HG02943 (cell line): ENCODE measurements around the gene SLC25A39.

Experiments
- ATAC-seq: cut with Tn5 transposase; IDR thresholded peaks from one replicate; pipeline ENCODE4 v1.9.1; 2021; ENCODE audit warnings: mild to moderate bottlenecking, low read depth, moderate library complexity; ENCODE audit not compliant: unreplicated experiment

The SLC25A39 gene

DNA sequence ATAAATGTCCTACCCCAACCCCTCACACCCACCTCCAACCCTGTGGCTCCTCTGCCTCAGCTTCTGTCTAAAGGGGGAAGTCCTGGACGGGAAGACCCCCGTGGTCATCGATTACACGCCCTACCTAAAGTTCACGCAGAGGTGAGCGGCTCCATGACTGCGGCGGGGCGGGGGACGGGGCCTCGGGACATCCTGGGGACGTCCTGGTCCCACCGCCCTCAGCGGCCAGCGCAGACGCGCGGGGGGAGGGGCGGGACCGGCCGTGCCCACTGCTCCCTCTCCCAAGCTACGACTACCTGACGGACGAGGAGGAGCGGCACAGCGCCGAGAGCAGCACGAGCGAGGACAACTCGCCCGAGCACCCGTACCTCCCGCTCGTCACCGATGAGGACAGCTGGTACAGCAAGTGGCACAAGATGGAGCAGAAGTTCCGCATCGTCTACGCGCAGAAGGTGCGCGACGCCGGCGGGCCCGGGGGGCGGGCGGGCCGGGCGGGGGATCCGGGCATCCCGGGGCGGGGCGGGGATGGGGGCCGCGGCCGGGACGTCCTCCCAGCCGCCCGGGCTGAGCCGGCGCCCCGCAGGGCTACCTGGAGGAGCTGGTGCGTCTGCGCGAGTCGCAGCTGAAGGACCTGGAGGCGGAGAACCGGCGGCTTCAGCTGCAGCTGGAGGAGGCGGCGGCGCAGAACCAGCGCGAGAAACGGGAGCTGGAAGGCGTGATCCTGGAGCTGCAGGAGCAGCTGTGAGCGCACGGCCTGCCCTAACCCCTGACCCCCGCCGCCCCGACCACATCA lies 9.6 kb downstream of the SLC25A39 start:
- ATAC-seq, result no peak

DNA sequence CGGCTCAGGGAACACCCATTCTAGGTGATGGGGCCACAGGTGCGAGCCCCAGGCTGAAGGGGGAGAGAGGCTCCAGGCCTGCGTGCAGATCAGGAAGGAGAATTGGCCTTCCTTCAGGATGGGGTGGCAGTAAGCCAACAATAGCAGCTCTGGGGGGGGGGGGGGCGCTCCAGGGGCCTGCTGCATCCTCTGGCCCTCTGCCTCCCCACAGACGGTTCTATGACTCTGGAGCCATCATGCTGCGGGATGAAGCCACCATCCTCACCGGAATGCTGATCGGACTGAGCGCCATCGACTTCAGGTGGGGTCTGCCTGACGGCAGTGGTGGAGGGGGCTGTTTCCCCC lies 10.1 kb downstream of the SLC25A39 start:
- no peak for ATAC-seq

DNA sequence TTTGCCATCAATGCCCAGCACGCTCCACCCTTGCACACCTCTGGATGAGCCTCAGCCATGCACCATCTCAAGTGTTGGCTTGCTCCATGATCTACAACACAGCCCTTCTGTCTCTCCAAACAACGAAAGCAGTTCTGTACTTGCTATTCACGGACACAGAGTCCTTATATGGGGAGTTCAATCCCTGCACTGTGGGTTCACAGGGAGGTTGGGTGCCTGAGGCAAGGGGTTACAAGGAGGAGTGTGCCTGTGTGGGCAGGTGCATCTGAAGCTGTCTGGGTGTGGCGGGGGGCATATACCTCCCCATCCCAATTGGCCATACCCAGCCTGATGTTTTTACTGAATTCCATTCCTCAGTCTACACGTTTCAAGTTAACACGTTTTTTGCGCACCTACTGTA lies 10.6 kb downstream of the SLC25A39 start:
- no peak for ATAC-seq

DNA sequence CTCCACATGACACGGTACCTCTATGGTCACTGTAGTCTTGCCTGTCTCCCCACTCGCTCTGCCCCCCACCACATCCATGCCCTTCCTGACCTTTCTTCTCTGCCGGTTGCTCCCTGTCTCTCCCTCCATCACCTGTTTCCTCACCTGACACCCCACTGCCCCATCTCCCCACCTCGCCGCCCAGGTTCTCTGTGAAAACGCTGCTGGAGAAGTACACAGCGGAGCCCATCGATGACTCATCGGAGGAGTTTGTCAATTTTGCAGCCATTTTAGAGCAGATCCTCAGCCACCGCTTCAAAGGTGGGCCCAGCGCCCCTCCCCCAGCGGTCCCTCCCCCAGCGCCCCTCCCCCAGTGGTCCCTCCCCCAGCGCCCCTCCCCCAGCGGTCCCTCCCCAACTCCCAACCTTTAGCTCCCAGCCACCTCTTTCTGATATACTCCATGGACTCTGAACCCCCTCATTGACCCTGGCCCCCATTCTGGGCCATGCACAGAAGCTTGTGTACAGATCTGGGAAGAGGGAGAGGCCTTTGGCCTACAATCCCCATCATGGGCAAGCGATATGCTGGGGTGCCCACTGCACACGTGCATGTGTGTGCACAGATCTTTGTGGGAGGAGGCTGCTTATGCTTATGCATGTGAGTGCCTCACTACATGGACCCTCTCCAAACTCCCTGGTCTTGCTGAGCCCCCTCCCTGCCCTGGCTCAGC lies 12.1 kb downstream of the SLC25A39 start:
- no peak for ATAC-seq

DNA sequence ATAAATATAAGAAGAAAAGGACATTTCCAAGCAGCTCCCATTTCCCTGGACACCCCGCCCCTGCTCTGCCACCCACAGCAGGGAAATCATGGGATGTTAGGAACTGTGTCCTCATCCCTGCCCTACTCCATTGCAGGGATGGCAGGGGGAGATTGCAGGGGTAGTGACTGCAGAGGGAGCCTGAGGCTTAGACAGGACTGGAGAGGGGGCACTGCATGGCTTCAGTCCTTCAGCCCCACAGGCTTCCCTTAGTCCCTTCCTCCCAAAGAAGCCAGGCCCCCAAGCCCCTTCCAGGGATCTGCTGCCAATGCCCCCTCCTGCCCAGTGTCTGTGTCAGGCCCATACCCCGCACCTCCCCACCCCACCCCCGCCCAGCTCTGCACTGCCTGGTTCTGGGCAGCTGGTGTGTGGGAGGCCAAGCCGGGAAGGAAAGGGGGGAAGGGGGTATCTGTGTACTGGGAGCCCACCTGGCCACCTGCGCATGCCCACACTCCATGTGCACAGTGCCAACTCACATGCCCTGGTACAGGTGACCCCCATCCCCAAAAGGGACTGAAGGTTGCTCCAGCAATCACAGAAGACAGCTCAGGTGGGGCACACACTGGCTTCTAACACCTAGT lies 13.0 kb downstream of the SLC25A39 start:
- no peak for ATAC-seq

DNA sequence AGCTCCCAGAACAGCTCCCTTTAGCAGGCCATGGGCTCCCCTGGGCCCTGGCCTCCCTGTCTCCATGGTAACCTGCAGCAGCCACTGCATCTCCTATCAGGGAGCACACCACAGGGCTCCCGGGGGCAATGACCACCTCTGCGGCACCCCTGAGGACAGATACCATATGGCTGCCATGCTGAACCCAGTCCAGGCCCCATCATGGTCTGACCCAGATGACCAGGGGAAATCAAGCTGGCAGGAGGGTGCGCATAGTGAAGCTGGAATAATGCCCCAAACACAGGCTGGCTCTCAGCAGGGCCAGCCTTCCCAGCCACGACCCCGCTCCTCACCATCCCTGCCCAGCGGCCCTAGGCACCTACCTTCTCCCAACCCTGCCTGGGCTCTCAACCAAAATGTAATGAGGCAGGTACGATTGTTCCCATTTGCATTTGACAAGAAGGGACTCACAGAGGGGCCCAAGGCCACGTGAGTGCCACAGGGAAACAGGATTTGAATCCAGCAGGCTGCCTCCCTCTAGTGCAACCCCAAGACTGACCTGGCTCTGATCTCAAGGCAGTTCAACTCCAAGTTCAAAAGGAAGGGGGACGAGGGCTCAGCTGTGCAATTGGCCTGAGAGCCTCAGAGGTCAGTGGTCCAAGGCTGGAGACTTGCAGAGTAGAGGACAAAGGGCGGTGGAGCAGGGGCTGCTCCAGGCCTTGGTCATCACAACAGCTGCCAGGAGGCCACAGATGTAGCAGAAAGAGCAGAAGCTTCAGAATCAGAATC lies 13.8 kb downstream of the SLC25A39 start:
- ATAC-seq, result no peak

DNA sequence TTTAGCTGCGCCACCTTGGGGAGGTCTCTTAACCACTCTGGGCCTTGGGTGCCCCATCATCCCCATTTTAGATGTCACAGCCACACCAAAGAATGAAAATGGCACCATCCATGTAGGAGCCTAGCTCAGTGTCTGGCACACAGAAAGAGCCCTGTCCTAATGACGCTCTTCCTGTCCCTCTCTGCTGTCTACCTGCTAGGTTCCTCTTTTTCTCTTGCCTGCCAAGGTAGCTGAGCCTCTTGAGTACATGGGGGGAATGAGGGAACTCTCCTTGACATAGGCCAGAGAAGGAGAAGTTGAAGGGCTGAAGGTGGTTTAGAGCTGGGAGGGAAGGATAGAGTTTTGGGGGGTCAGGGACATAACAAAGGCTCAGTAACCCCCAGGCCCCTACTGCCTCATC lies 14.4 kb downstream of the SLC25A39 start:
- no peak for ATAC-seq

DNA sequence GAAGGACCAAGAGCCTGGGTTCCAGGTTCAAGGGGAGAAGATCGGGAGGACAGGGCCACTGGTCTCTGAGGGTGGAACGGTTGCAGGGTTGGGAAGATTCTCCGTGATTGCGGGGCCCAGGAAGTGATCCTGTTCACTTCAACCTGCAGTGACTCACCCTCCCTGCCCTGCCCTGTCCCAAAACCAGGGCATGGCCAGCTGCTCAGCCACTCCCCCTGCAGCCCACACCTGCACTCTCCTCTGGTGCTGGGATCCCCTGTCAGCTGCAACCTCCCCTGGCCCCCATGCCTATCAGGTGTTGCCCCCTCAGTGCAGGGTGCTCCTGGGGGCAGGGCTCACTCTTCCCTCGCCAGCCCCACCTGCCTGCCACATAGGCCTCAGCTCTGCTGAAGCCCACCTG lies 15.2 kb downstream of the SLC25A39 start:
- no peak for ATAC-seq

DNA sequence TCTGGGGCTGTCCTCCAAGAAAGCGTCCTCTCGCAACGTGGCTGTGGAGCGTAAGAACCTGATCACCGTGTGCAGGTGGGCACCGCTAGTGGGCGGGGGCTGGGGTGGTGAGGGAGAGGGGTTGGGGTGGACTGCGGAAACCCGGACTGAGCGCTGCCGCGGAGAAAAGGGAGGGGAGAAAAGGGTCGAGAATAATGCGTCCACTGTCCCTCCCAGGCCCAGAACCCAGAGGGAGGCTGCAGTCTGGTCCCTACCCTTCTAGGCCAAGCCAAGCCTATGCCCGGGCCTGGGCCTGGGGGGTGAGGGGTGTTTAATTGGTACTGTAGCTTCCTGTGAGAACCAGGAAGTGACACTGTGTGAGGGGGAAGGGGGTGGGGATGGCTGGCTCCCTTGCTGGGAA lies 15.8 kb downstream of the SLC25A39 start:
- ATAC-seq, result no peak

DNA sequence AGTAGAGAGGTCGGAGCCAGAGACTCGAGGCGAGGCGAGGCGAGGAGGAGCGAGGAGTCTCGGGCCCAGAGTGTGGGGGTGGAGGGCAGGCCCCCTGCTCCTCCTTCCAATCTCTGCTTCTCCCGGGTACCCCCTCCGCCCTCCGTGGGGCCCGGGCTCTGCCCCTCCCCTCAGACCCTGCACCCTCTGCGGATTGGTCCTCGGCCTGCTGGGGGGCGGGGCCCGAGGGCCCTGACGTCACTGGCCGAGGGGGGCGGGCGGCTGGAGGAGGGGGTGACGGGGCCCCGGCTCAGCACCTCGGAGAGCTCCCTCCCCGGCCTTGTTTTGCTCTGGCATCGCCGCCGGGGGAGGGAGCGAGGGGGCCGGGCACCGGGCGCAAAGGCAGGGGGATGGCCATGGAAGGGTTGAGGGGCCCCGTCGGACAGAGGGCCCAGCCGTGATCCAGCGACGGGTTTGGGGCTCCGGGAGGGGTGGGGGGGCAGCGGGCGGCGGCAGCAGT lies 16.3 kb downstream of the SLC25A39 start, which contains the start of gene RUNDC3A:
Gene RUNDC3A, plus strand, starts transcription at position 282 of the 499 bp plus-strand sequence. CDS start 232 bp downstream, outside the sequence.
- no peak for ATAC-seq

DNA sequence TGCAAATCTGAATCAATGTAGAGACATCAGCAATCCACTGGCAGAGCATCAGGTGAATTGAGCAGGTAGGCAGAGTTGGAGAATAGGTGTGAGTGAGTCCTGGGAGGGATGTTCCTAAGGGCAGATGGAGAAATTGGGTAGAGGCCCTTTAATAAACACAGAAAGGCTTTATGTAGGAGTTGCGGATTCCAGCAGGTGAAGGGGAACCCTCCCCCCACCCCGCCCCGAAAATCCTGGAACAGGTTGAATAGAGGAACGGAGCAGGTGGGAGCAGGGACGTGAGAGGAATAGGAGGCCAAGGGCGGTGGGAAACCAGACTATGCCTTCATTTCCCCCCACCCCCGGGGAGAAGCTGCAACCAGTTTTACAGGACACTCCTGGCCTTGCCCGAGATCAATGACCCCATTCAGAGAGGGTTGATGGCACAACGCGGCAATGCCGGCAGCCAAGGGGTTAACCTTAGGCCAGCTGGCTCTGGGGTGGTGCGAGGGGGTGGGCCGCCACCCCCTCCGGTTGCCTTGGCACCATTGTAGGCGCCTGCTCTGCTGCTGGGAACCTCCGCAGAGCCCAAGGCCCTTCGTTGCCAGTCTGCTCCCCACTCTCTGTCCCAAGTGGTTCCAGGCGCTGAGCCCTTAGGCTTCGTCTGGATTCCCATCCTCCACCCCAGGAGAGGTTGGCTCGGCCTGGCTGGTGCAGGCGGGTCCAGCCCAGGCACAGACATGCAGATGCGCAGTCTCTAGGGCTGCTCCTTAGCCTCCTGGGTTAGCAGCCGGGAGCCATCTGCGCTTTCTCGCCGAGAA lies 17.0 kb downstream of the SLC25A39 start:
- ATAC-seq, result no peak

DNA sequence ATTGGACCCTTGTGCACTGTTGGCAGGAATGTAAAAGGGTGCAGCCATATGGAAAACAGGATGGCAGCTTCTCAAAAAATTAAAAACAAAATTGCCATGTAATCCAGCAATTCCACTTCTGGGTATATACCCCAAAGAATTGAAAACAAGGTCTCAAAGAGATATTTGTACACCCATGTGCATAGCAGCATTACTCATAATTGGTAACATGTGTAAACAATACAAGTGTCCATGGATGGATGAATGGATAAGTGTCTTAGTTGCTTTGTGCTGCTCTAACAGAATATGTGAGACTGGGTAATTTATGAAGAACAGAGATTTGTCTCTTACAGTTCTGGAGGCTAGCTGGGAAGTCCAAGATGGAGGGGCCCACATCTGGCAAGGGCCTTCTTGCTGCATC lies 20.0 kb downstream of the SLC25A39 start:
- ATAC-seq, result no peak

DNA sequence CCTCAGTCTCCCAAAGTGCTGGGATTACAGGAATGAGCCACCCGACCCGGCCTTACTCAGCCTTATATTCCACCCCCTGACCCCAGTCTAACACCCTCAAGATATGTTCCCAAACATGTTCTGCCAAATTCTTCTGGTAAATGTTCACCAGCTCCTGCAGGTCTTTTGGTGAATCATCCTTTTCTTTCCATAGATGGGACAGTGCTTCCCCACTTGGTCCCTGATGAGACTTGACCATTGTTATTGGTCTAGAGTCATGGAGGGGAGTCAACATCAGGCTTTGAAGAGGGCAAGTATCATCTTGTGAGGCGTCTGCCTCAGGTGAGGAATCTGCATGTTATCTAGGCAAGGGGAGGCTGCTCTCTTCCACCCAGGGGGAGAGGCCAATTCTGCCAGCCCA lies 26.6 kb downstream of the SLC25A39 start:
- ATAC-seq, result no peak

DNA sequence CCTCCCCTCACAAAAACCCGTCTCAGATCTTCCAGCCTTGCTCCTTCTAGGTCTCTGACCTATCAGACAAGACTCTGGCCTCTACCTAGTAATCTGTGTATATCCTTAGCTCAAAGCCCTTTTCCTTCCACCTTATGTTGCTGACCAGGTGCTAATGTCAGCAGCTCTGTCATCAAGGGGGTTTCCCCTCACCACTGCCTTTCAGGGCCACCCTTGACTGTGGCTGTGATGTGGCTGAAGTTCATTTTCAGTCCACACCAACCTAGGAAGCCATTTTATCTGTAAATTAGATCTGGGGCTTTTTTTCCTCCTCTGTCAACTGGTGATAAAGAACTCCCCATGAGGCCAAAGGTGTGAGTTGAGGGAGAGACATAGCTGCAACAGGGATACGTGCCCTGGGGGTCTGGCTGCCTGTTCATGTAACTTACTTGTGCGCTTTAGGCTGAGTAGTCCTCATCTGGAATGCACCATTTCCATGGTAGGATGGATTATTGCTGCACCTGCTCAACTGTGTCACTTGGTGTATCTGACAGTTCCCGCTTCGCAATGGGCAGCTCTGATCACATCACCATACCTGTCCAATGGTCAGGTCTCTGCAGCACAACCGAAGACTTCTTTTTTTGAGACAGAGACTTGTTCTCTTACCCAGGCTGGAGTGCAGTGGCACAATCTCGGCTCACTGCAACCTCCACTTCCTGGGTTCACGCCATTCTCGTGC lies 31.0 kb downstream of the SLC25A39 start:
- ATAC-seq, result no peak

DNA sequence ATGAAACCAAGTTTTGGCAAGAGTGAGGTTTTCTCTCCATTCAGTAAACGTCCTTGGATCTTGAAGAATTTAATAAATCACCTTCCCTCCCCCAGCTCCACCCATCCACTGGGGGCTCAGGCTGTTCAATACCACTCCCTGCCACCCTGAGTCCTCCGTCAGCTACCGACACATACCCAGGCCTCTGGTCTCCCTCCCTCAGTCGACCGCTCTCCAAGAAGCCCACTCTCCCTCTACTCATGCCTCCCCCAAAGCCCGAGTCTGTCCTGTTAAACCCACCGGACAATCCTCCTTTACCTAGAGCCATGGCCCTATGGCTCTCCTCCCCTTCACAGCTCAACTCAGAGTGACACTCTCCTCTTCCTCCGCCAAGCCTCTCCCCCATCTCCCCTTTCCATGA lies 37.0 kb downstream of the SLC25A39 start:
- ATAC-seq, result no peak

DNA sequence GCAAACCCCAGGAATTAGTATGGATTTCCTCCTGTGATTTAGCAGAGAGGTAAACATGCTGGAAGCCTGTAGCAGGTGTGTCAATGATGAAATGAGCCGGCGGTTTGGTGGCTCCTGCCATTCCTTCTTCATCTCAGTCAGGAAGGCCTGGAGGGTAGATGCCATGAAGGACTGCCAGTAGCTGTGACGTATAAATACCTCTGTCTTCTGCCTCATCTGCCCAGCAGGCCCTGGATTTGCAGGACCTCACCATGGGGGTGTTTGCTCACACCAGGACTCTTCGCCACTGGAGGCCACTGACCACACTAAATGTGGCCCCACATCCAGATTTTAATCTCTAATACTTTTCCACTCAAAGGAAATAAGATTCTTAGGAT lies 40.6 kb downstream of the SLC25A39 start:
- no peak for ATAC-seq

DNA sequence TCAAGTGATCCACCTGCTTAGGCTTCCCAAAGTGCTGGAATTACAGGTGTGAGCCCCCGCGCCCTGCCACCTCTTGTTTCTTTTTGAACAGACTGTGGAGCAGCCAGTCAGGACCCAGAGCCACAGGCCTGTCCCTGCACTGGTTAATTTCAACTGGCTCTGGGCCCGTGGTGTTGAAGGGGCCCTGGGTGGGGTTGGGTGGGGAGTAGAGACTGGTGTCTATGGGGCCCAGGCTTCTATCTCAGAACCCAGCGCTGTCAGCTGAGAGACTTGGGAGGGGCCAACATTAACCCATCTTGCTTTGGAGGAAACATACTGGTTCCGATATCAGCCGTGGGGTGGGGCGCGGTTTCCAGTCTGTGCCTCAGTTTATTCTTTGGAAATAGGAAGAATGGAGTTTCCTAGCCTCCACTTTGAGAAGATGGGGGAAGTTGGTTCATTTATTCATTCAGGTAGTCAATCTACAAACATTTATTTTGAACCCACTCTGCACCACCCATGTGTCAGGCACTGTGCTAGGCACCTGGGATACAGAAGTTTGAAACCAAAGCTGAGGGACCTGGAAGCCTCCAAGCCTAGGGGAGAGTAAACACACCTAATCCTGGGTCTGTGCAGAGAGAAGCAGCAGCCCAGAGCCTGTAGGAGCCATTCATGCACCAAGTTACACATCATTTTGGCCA lies 41.1 kb downstream of the SLC25A39 start:
- ATAC-seq, result no peak

DNA sequence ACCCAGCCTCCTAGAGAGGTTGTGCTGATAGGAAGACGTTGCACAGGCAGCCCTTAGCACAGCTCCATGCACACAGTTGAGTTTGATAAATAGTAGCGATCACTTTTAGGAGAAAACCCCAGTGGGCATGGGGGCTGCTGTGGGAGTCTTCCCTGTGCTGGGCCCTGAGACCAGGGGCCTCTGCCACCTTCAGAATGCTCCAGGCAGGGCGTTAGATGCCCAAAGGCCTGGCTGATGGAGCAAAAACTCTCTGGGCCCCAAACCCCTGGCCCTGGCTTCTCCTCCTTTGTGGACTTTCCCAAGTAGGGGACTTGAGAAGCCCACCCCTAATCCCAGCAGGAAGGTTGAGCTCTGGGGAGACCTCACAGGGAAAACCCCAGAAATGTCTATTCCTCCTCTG lies 42.4 kb downstream of the SLC25A39 start:
- ATAC-seq, result no peak

DNA sequence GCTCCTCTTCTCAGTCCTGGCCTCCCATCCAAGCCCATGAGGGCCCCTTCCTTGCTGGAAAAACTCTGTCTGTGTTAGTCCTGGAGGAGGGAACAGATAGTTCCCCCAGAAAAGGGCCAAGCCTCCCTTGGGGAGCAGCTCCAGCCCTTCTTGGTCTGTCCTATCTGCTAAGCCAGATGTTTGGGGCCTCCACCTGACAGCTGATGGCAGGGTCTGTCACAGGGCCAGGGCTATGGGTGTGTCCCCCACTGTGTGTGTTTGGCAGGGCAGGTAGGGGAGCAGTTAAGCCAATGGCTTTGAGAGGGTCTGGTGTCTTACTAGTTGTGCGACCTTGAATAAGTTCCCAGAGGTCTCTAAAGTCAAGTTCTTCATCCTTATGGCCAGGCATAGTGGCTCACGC lies 43.1 kb downstream of the SLC25A39 start:
- no peak for ATAC-seq
